HepG2 (cell line): ENCODE results near the gene IL1R1. TPM values are rescaled to one million over a fixed set of nuclear protein-coding genes. Genes with fewer than 3 reads are reported as not detected.
A peak's percentile ranks its signal among the peaks of the same experiment; 100 is the strongest.

ENCODE experiments used
- DMTF1 ChIP-seq: sonication (generic); formaldehyde crosslinking; IDR thresholded peaks from 2 replicates; pipeline ENCODE4 v1.4.0; 2020; ENCODE audit warnings: mild to moderate bottlenecking, missing genetic modification reagents
- FOXA1 ChIP-seq, 2 experiments: fragments of 450-650 bp in 1 of 2; sonication (generic) in 1 of 2; formaldehyde crosslinking in 1 of 2; IDR thresholded peaks; 2 replicates each; pipeline versions ENCODE4 v1.4.0 to v1.6.1; 2016 to 2020; ENCODE audit warnings: missing genetic modification reagents in 1 of 2
- GPN1 ChIP-seq: sonication (generic); formaldehyde crosslinking; IDR thresholded peaks from 2 replicates; pipeline ENCODE4 v1.5.1; 2020; ENCODE audit warnings: missing genetic modification reagents, borderline replicate concordance
- HMG20A ChIP-seq: IDR thresholded peaks from 2 replicates; pipeline ENCODE4 v1.6.1; 2016; ENCODE audit warnings: borderline replicate concordance
- ISL2 ChIP-seq: sonication (generic); formaldehyde crosslinking; IDR thresholded peaks from 2 replicates; pipeline ENCODE4 v1.5.0; 2020; ENCODE audit warnings: missing genetic modification reagents
- NFIC ChIP-seq: IDR thresholded peaks from 2 replicates; pipeline ENCODE4 v1.6.1; 2012; ENCODE audit warnings: mild to moderate bottlenecking, low read length, inconsistent platforms
- SIX1 ChIP-seq: sonication (generic); formaldehyde crosslinking; IDR thresholded peaks from 2 replicates; pipeline ENCODE4 v1.4.0; 2020; ENCODE audit warnings: missing genetic modification reagents, borderline replicate concordance
- SOX5 ChIP-seq: IDR thresholded peaks from 2 replicates; pipeline ENCODE4 v1.6.1; 2016; ENCODE audit warnings: borderline replicate concordance
- TEAD3 ChIP-seq: optimal IDR thresholded peaks from 2 replicates; pipeline ENCODE3; 2016; ENCODE audit warnings: borderline replicate concordance
- THRA ChIP-seq: sonication (generic); formaldehyde crosslinking; IDR thresholded peaks from 2 replicates; pipeline ENCODE4 v1.4.0; 2020; ENCODE audit warnings: missing genetic modification reagents, borderline replicate concordance
- ZBTB42 ChIP-seq: sonication (generic); formaldehyde crosslinking; IDR thresholded peaks from 2 replicates; pipeline ENCODE4 v1.5.0; 2020; ENCODE audit warnings: mild to moderate bottlenecking, missing genetic modification reagents
- polyA plus RNA-seq, 8 experiments: library from polyadenylated mRNA; depleted of rRNA in 3 of 8; stranded (reverse) in 7 of 8; unstranded in 1 of 8; fragments of >200 nt; fragmentation: Illumina TruSeq in 4 of 8; extraction: Trizol in 4 of 8; gene quantifications; 2 replicates each; pipeline versions ENCODE4 v1.2.1 to v1.2.3, GENCODE V29; 2011 to 2016; ENCODE audit warnings: low read depth in 4 of 8, missing spikeins in 1 of 8, mixed read lengths in 1 of 8; ENCODE audit not compliant: insufficient read depth in 1 of 8
- total RNA-seq, 5 experiments: library from RNA; depleted of rRNA; stranded (reverse); fragments of >200 nt; fragmentation: Illumina TruSeq; extraction: Trizol; gene quantifications; 2 replicates each; pipeline ENCODE4 v1.2.3, GENCODE V29; 2016; ENCODE audit warnings: low read depth in 1 of 5
- TF ChIP-seq, protein P1 (sequence below): sonication (generic); formaldehyde crosslinking; IDR thresholded peaks from 2 replicates; pipeline ENCODE4 v1.5.0; 2020; ENCODE audit warnings: missing genetic modification reagents
- TF ChIP-seq, protein P2 (sequence below): sonication (generic); IDR thresholded peaks from 2 replicates; pipeline ENCODE4 v1.6.1; 2016; ENCODE audit warnings: low read depth, borderline replicate concordance
- TF ChIP-seq, protein P3 (sequence below): sonication (generic); formaldehyde crosslinking; conservative IDR thresholded peaks from 2 replicates; pipeline ENCODE4 v1.4.0; 2020; ENCODE audit warnings: mild to moderate bottlenecking, missing genetic modification reagents, moderate library complexity

The IL1R1 gene
- total and polyA plus RNA-seq, 2 of the 13 experiments (the other 11 are each of a cell fraction or from before 2014, with no cell fraction given): 38.0 to 93.1 TPM

DNA sequence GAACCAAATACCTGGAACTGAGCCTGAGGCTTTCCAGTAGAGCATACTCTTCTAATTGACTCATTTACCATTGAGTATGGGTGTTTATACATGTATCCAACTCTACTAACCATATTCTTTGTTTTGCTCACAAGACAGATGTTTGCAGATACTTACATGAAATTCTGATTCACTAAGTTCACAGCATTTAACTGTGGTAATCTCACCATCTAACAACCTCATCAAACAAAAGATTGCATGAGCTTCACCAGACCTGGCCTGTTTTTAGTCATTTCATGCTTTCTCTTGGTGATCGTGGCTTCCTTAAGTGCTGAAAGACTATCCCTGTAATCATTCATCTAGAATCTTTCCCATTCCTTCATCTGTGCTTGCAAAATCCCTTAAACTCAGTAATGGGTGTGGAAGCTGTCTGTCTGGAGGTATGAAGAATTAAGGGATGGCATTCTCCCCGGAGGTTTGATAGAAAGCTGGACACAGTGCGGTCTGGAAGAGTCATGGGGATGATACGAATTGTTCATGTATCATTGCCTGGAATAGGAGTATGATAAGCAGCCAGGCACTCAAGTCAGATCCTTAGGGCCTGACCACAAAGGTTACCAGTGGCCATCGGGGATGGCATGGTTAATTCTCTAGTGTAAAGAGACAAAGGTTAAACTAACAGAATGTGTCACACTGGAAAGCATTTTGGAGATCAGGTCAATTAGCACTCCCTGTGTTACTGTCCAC, 42.0 kb upstream of the IL1R1 start (continued):
- TF ChIP-seq, protein P1, sequence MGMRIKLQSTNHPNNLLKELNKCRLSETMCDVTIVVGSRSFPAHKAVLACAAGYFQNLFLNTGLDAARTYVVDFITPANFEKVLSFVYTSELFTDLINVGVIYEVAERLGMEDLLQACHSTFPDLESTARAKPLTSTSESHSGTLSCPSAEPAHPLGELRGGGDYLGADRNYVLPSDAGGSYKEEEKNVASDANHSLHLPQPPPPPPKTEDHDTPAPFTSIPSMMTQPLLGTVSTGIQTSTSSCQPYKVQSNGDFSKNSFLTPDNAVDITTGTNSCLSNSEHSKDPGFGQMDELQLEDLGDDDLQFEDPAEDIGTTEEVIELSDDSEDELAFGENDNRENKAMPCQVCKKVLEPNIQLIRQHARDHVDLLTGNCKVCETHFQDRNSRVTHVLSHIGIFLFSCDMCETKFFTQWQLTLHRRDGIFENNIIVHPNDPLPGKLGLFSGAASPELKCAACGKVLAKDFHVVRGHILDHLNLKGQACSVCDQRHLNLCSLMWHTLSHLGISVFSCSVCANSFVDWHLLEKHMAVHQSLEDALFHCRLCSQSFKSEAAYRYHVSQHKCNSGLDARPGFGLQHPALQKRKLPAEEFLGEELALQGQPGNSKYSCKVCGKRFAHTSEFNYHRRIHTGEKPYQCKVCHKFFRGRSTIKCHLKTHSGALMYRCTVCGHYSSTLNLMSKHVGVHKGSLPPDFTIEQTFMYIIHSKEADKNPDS (CRISPR knock-in tag): no peak
- peak; percentile 59; the same call in 1 of the 2 replicates for TF ChIP-seq SIX1
- TF ChIP-seq, protein P2, sequence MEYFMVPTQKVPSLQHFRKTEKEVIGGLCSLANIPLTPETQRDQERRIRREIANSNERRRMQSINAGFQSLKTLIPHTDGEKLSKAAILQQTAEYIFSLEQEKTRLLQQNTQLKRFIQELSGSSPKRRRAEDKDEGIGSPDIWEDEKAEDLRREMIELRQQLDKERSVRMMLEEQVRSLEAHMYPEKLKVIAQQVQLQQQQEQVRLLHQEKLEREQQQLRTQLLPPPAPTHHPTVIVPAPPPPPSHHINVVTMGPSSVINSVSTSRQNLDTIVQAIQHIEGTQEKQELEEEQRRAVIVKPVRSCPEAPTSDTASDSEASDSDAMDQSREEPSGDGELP: no peak; the same call in 1 of the 2 replicates
- peak; percentile 77; the same call in 1 of the 2 replicates for TF ChIP-seq THRA (CRISPR knock-in tag)
- peak; percentile 83 for TF ChIP-seq TEAD3 (CRISPR knock-in tag)
- TF ChIP-seq ISL2 (CRISPR knock-in tag): peak; percentile 93
- no peak for TF ChIP-seq DMTF1 (CRISPR knock-in tag)
- TF ChIP-seq HMG20A (CRISPR knock-in tag): peak; percentile 95
- peak; percentile 60; the same call in 1 of the 2 replicates for TF ChIP-seq FOXA1 (IDR thresholded peaks at IDR 0.05)
- peak; percentile 86 for TF ChIP-seq FOXA1 (CRISPR knock-in tag; IDR thresholded peaks at IDR 0.05)
- peak; percentile 41; the same call in 1 of the 2 replicates for TF ChIP-seq ZBTB42 (CRISPR knock-in tag)
- TF ChIP-seq GPN1 (CRISPR knock-in tag): no peak
- peak; percentile 85 for TF ChIP-seq SOX5
- TF ChIP-seq, protein P3, sequence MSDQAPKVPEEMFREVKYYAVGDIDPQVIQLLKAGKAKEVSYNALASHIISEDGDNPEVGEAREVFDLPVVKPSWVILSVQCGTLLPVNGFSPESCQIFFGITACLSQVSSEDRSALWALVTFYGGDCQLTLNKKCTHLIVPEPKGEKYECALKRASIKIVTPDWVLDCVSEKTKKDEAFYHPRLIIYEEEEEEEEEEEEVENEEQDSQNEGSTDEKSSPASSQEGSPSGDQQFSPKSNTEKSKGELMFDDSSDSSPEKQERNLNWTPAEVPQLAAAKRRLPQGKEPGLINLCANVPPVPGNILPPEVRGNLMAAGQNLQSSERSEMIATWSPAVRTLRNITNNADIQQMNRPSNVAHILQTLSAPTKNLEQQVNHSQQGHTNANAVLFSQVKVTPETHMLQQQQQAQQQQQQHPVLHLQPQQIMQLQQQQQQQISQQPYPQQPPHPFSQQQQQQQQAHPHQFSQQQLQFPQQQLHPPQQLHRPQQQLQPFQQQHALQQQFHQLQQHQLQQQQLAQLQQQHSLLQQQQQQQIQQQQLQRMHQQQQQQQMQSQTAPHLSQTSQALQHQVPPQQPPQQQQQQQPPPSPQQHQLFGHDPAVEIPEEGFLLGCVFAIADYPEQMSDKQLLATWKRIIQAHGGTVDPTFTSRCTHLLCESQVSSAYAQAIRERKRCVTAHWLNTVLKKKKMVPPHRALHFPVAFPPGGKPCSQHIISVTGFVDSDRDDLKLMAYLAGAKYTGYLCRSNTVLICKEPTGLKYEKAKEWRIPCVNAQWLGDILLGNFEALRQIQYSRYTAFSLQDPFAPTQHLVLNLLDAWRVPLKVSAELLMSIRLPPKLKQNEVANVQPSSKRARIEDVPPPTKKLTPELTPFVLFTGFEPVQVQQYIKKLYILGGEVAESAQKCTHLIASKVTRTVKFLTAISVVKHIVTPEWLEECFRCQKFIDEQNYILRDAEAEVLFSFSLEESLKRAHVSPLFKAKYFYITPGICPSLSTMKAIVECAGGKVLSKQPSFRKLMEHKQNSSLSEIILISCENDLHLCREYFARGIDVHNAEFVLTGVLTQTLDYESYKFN (CRISPR knock-in tag): peak; percentile 97
- peak; percentile 85 for TF ChIP-seq NFIC
